Spinal cord (tissue), 10 donors: Measurements from ENCODE around the gene NTM. TPM values are rescaled to one million over a fixed set of nuclear protein-coding genes. Genes with fewer than 3 reads are reported as not detected.

Experiments used
- DNase-seq, 6 donors: peaks; one replicate each; pipeline versions ENCODE4 v3.0.0 to v3.0.0-alpha.2; 2013 to 2015; ENCODE audit warnings: low spot score in 6 of 6, low read depth in 4 of 6
- H3K27ac ChIP-seq: one replicate; pipeline ENCODE4 v1.5.1; 2013; ENCODE audit warnings: low read depth, low read length, control low read depth
- H3K27me3 ChIP-seq: one replicate; pipeline ENCODE4 v1.6.1; 2013; ENCODE audit warnings: low read length; ENCODE audit not compliant: control insufficient read depth, insufficient read depth
- H3K36me3 ChIP-seq: one replicate; pipeline ENCODE4 v1.6.1; 2013; ENCODE audit warnings: low read length; ENCODE audit not compliant: control insufficient read depth, insufficient read depth
- H3K4me1 ChIP-seq: one replicate; pipeline ENCODE4 v1.6.1; 2013; ENCODE audit warnings: low read length; ENCODE audit not compliant: control insufficient read depth, insufficient read depth
- H3K4me3 ChIP-seq: one replicate; pipeline ENCODE4 v1.5.1; 2013; ENCODE audit warnings: low read depth, low read length, control low read depth
- H3K9me3 ChIP-seq: one replicate; pipeline ENCODE4 v1.6.1; 2013; ENCODE audit warnings: low read length; ENCODE audit not compliant: control insufficient read depth, insufficient read depth
- WGBS: methylation state at CpG from one replicate; pipeline ENCODE4 v1.1.5; 2013; ENCODE audit warnings: missing lambda C conversion rate; ENCODE audit not compliant: insufficient coverage; 5-methylcytosine and 5-hydroxymethylcytosine counted together
- polyA plus RNA-seq, 2 donors: library from polyadenylated mRNA; unstranded; fragments of 120-200 nt; gene quantifications; one replicate each; pipeline ENCODE4 v1.2.1, GENCODE V29; 2013; ENCODE audit not compliant: insufficient read length in 2 of 2
- total RNA-seq, 2 donors: library from RNA; depleted of rRNA in 1 of 2; stranded (reverse); fragments of 120-200 nt in 1 of 2; fragments of >200 nt in 1 of 2; gene quantifications; one replicate each; pipeline versions ENCODE4 v1.2.3 to v1.2.4, GENCODE V29; 2013 to 2014
- donor health status: healthy.

The NTM gene
- total and polyA plus RNA-seq, 4 donors: 69.3 to 181 (median 155) TPM

DNA sequence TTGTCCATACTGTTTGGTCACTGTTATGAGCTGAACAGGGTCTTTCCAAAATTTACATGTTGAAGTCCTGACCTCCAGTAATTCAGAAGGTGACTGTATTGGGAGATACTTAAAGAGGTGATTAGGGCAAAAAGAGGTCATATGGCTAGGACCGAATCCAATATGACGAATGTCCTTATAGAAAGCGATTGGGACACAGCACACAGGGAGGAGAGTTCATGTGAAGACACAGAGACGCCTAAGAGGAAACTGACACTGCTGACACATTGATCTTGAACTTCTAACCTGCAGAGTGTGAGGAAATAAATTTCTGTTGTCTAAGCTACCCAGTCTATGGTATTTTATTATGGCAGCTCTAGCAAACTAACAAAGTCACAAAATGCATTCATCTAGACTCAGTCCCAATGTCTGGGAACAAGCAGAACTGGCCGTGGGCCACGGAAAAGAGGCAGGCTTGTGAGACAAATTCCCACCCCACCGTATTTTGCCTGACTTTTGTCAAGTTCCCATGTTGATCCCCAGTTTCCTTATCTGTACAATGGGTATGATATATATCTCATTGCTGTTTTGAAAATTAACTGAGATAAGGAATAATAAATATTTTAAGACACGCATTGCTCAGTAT lies 295.0 kb downstream of the NTM start:
- Histone ChIP-seq H3K27me3 (no peaks in the 10 kb centered on the region), H3K36me3 (no peaks in the 10 kb centered on the region), H3K27ac (peak overlapping the region; percentile 36), H3K9me3 (no peaks in the 10 kb centered on the region), H3K4me3 (no peak overlapping the region), H3K4me1 (peaks cover 44% of the 10 kb centered on the region)
- no peak for DNase-seq
- 56% methylated on average over 3 of the region's 8 CpGs for WGBS

DNA sequence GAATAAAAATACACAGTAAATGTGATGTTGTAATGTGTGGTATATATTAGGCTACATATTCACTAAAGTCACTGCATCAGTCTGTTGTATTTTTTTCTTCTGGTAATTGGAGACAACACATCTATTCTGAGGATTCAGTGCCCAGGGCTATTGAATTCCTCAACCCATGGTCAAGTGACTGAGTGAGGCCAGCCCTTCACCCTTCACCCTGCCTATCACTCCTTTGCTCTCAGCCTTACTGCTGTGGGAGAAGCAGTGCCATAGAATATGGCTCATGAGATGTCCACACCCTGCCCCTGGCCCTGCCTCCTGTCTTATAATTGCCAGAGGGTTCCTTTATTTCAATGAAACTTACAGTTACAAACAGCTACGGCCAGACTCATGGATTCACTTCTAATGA lies 295.6 kb downstream of the NTM start:
- Histone ChIP-seq H3K4me1 (peaks cover 47% of the 10 kb centered on the region), H3K27me3 (no peaks in the 10 kb centered on the region), H3K4me3 (no peak overlapping the region), H3K9me3 (no peaks in the 10 kb centered on the region), H3K27ac (peak overlapping the region; percentile 37), H3K36me3 (no peaks in the 10 kb centered on the region)
- DNase-seq: no peak
- WGBS: 82% methylated on average over 1 of the region's 1 CpG

DNA sequence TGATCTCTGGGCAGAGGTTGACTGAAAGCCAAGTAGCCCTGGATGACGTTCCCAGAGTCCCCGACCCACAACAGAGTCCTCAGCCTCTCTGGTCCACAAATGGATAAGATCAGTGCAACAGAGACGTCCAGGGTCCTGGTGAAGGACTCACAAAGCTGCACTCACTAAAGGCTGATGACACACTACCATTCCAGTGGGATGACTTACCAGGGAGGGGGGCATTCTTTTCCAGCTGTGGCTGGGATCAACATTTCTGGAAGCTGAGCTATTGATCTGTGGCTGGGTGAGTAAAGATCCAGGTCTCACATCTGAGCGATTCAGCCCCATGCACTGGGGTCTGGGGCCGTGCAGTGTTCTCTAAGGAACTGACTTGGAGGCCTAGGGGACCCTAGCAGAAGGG lies 296.2 kb downstream of the NTM start:
- Histone ChIP-seq H3K27me3 (no peaks in the 10 kb centered on the region), H3K9me3 (no peaks in the 10 kb centered on the region), H3K36me3 (no peaks in the 10 kb centered on the region), H3K4me1 (peaks cover 53% of the 10 kb centered on the region), H3K27ac (no peak overlapping the region), H3K4me3 (no peak overlapping the region)
- 90% methylated on average over 5 of the region's 5 CpGs for WGBS
- no peak for DNase-seq

DNA sequence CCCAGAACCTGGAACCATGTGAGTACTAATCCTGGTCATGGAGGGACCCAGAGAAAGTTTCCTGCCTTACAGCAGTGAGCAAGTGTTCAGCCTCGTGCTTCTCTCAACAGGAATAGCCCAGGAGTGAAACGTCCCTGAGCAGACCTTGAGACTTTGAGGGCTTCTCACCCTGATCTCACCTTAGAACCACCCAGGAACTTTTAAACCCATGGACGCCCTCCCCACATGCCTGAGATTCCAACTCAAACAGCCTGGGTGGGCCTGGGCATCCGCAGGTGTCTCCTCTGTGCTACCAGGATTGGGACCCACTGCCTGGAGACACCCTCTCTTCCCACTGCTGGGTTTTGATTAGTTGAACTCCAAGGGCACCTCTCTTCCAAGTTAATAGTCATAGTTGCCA lies 297.2 kb downstream of the NTM start:
- no peaks in the 10 kb centered on the region for H3K27me3 ChIP-seq
- no peak overlapping the region for H3K27ac ChIP-seq
- WGBS: 98% methylated on average over 3 of the region's 4 CpGs
- no peak for DNase-seq
- H3K4me3 ChIP-seq: no peak overlapping the region
- H3K9me3 ChIP-seq: no peaks in the 10 kb centered on the region
- H3K4me1 ChIP-seq: peaks cover 59% of the 10 kb centered on the region
- H3K36me3 ChIP-seq: peaks cover 5% of the 10 kb centered on the region

DNA sequence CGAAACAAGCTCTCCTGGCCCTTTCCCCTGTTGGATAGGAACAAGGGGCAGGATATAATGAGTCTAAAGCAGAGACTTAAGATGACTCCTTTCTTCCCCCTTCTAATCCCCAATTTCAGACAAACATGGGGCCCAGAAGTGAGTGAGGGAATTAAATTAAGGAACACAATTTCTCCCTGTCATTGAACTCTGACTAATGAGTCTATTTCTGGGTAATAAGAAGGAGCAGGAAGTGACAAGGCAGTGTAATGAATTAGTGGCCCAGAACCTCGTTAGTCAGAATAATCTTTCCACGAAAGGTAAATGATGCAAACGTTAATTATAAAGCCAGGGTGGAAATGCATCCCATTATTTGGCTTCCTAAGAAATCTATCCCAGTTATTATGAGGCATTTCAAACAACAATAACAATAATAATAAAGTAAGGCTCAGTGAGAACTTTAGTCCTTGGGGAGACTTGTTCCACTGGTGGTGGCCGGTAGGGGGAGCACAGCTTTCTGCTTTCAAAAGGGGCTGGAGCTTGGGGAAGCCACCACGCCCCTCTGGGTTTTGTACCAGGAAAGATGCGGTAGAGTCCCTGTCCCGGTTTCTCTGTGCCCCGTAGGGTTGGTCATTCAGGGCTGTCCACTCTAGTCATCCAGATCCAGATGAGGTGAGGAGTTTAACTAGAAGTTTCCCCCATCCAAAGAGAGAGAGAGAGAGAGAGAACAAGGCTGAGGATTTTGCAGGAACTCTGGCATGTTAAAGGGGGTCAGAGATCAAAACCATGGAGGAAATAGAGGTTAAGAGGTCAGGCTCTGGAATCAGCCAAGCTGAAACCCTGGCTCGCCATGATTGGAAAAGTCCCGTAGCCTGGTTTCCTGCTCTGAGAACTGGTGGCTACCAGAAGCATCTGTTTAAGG lies 298.3 kb downstream of the NTM start:
- peaks cover 5% of the 10 kb centered on the region for H3K36me3 ChIP-seq
- WGBS: 47% methylated on average over 5 of the region's 11 CpGs
- H3K4me1 ChIP-seq: peaks cover 53% of the 10 kb centered on the region
- no peak overlapping the region for H3K4me3 ChIP-seq
- H3K9me3 ChIP-seq: no peaks in the 10 kb centered on the region
- no peaks in the 10 kb centered on the region for H3K27me3 ChIP-seq
- no peak for DNase-seq
- H3K27ac ChIP-seq: no peak overlapping the region

DNA sequence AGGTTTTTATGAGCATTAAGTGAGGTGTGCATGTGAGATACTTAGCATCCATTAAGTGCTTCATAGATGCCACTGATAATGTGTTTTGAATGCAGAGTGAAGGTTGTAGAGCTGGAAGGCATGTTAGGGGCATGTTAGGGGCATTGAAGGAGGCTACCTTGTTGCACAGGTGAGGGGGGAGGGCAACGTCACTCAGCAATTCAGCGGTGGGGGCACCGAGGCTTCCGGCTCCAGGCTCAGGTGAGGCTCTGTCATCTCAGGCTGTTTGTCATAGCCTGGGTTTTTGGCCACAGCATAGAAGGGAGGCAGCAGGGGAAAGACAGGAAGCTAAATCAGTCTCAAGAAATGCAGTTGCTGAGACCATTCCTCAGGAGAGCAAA lies 299.0 kb downstream of the NTM start:
- no peak overlapping the region for H3K27ac ChIP-seq

DNA sequence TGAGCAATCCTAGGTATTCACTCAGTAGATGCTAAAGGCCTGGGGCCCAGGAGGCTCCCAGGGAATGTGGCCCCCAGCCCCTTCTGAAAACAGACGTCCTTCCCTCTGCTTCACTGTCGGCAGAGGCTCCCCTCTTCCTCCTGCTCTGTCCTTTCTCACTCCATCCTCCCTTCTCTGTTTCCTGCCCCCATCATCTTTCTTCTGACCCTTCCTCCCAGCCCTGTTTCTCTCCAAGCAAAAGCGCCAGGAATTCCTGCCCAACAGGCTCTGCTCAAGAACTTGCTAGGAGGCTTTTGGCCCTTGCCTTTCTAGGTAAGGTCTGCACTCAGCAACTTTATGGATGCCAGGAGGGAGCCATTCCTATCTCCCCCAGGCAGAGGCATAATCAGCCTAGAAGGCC lies 300.5 kb downstream of the NTM start:
- H3K9me3 ChIP-seq: no peaks in the 10 kb centered on the region
- no peak overlapping the region for H3K4me3 ChIP-seq
- H3K4me1 ChIP-seq: peaks cover 52% of the 10 kb centered on the region
- H3K27ac ChIP-seq: no peak overlapping the region
- peaks cover 5% of the 10 kb centered on the region for H3K36me3 ChIP-seq
- no peaks in the 10 kb centered on the region for H3K27me3 ChIP-seq
- no peak for DNase-seq
- 92% methylated on average over 3 of the region's 3 CpGs for WGBS

More for the DNA sequence above, 299.0 kb downstream of the NTM start:
- no peaks in the 10 kb centered on the region for H3K9me3 ChIP-seq
- DNase-seq: no peak
- whole genome bisulfite sequencing: 86% methylated on average over 4 of the region's 4 CpGs
- H3K27me3 ChIP-seq: no peaks in the 10 kb centered on the region
- no peak overlapping the region for H3K4me3 ChIP-seq
- H3K36me3 ChIP-seq: peaks cover 5% of the 10 kb centered on the region
- H3K4me1 ChIP-seq: peaks cover 56% of the 10 kb centered on the region

DNA sequence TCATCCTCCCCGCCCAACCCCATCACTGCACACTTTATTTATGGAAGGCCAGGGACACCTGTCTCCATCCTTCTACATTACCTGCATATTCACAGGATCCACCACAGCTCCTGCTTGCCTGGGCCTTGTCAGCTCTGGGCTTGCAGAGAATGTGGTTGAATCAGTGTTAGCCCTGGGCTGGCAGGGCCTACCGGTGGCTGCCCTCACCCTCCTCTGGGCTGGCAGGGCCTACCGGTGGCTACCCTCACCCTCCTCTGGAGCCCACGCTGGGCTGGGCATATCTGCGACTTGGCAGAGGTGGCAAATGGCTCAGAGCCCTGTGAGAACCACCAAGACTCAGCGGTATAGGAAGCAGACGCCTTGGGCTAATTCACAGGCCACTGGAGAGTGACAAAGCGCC lies 300.9 kb downstream of the NTM start:
- Histone ChIP-seq H3K4me1 (peaks cover 49% of the 10 kb centered on the region), H3K27ac (no peak overlapping the region), H3K27me3 (no peaks in the 10 kb centered on the region), H3K36me3 (peaks cover 5% of the 10 kb centered on the region), H3K9me3 (no peaks in the 10 kb centered on the region), H3K4me3 (no peak overlapping the region)
- no peak for DNase-seq
- WGBS: 75% methylated on average over 8 of the region's 8 CpGs

DNA sequence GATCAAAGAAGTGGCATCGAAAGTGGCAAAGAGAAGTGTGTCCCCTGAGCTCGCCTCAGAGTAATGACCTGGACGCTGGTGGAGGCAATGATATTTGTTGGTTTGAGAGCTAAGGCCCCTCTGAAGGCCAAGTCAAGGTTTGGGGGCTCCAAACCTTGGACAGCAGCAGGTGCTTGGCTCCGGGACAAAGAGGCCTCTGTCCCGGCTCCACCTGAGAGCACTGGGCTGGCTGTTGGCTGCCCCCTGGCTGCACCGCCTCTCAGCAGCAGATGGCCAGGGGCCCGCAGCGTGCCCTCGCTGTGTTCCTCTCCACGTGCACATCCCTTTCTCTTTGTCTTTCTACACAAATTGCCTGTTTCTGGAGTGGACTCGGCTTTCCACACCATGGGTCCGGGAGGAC lies 301.3 kb downstream of the NTM start:
- H3K27ac ChIP-seq: no peak overlapping the region
- peaks cover 48% of the 10 kb centered on the region for H3K4me1 ChIP-seq
- WGBS: 67% methylated on average over 12 of the region's 12 CpGs
- no peak overlapping the region for H3K4me3 ChIP-seq
- peaks cover 5% of the 10 kb centered on the region for H3K36me3 ChIP-seq
- no peaks in the 10 kb centered on the region for H3K27me3 ChIP-seq
- H3K9me3 ChIP-seq: no peaks in the 10 kb centered on the region
- peak in 1 of 6 donors; percentile 51 for DNase-seq

DNA sequence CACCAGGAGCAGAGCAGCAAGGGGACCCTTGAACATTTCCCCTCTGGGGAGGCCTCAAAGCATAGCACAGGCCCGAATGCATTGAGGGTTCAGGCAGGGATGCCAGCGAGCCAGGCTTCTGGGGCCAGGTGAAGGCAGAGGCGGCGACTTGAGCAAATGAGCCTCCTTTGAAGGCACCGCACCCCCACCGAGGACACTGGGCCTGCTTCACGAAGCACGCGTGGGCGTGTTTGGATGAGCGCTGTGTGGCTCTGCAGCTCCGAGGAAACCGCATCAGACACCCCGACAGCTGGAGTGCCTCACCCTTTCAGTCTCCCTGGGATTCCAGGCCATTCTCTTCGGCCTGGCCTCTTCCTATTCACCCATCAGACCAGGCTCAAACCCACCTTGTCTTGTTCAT lies 301.8 kb downstream of the NTM start:
- no peak overlapping the region for H3K27ac ChIP-seq
- DNase-seq: no peak
- WGBS: 91% methylated on average over 12 of the region's 15 CpGs

More for the DNA sequence above, 301.8 kb downstream of the NTM start:
- Histone ChIP-seq H3K4me3 (no peak overlapping the region), H3K36me3 (peaks cover 5% of the 10 kb centered on the region), H3K9me3 (no peaks in the 10 kb centered on the region), H3K4me1 (peaks cover 48% of the 10 kb centered on the region), H3K27me3 (no peaks in the 10 kb centered on the region)
